ENCODE data around the gene EPHA2.

EPHA2 gene

GRCh38 chr1:16134066-16134801 lies 21.6 kb downstream of the EPHA2 start:
- no peak for DNase-seq

- no peak for DNase-seq
Observed at GRCh38 chr1:16133007-16133961, 22.6 kb downstream of the EPHA2 start.

GRCh38 chr1:16132325-16132785 lies 23.5 kb downstream of the EPHA2 start:
- DNase-seq = no peak

GRCh38 chr1:16131636-16132324 lies 24.1 kb downstream of the EPHA2 start:
- DNase-seq = no peak

GRCh38 chr1:16130827-16131226 lies 25.0 kb downstream of the EPHA2 start:
- DNase-seq = no peak

- DNase-seq = no peak
Observed at GRCh38 chr1:16129921-16130543, 25.8 kb downstream of the EPHA2 start.

GRCh38 chr1:16129316-16129715 lies 26.6 kb downstream of the EPHA2 start:
- no peak for DNase-seq

- DNase-seq = no peak
Observed at GRCh38 chr1:16128338-16128741, 27.5 kb downstream of the EPHA2 start.

- DNase-seq = no peak
Observed at GRCh38 chr1:16127676-16128337, 28.1 kb downstream of the EPHA2 start.

GRCh38 chr1:16126743-16127515 lies 28.9 kb downstream of the EPHA2 start:
- DNase-seq = no peak

GRCh38 chr1:16126160-16126559 lies 29.7 kb downstream of the EPHA2 start:
- DNase-seq = no peak

- no peak for DNase-seq
Observed at GRCh38 chr1:16125483-16125882, 30.4 kb downstream of the EPHA2 start.

- no peak for DNase-seq
Observed at GRCh38 chr1:16125088-16125470, 30.8 kb downstream of the EPHA2 start.

GRCh38 chr1:16124377-16125087 lies 31.3 kb downstream of the EPHA2 start:
- no peak for DNase-seq

GRCh38 chr1:16122916-16123315 lies 33.0 kb downstream of the EPHA2 start:
- no peak for DNase-seq

- DNase-seq = no peak
Observed at GRCh38 chr1:16122350-16122881, 33.5 kb downstream of the EPHA2 start.

- no peak for DNase-seq
Observed at GRCh38 chr1:16120940-16121410, 34.9 kb downstream of the EPHA2 start.

- DNase-seq = no peak
Observed at GRCh38 chr1:16120407-16120806, 35.5 kb downstream of the EPHA2 start.

GRCh38 chr1:16119926-16120325 lies 35.9 kb downstream of the EPHA2 start:
- no peak for DNase-seq

GRCh38 chr1:16119504-16119903 lies 36.4 kb downstream of the EPHA2 start:
- no peak for DNase-seq
